Gastroesophageal sphincter (tissue), 3 donors: Measurements from ENCODE around the gene PEX19.

ENCODE experiments used
- CTCF ChIP-seq, 4 experiments: fragments of 200-600 bp in 2 of 4; fragments of 450-650 bp in 2 of 4; sonication (generic) in 1 of 4; IDR thresholded peaks; one replicate each; pipeline ENCODE4 v1.5.1; 2017 to 2019; ENCODE audit warnings: antibody characterized with exemption in 4 of 4, mild to moderate bottlenecking in 2 of 4, moderate library complexity in 2 of 4
- EP300 ChIP-seq: sonication (generic); formaldehyde crosslinking; IDR thresholded peaks from one replicate; pipeline ENCODE4 v1.6.1; 2017; ENCODE audit warnings: antibody characterized with exemption, mild to moderate bottlenecking

GRCh38 chr1:160322831-160323230, 37.9 kb upstream of the PEX19 start:
- no peak for TF ChIP-seq EP300
- TF ChIP-seq CTCF (IDR thresholded peaks at IDR 0.05) = no peak
